ENCODE data around the gene PEX6. TPM values are rescaled to one million over a fixed set of nuclear protein-coding genes. Genes with fewer than 3 reads are reported as not detected.
"Not testable (repeated sequence)": the region's sequence is repeated elsewhere in the genome, so short reads cannot be mapped to it uniquely, and the experiment has no call there.

The PEX6 gene
- total and polyA plus RNA-seq, 4 donors = 11.7 to 22.0 (median 15.0) TPM

DNA sequence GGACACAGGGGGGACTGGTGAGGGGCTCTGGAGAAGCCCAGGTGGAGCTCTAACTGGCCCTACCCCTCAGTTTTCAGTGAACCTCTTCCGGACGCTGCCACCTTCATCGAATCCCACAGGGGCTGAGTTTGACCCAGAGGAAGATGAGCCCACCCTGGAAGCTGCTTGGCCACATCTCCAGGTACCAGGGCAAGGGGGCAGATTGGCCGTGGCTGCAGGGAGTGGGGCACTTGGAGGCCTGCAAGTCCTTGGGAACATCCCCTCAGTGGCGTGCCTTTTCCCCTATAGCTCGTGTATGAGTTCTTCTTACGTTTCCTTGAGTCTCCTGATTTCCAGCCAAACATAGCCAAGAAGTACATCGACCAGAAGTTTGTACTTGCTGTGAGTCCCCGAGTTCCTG is 28.1 kb upstream of the PEX6 start:
- no peak overlapping the region for H3K27ac ChIP-seq (ENCODE audit: low read depth in 1 of 2, low read length in 2 of 2)
- ATAC-seq (ENCODE audit: low FRiP score) = no peak
- no peak overlapping the region for H3K4me3 ChIP-seq (ENCODE audit: low read length in 2 of 2)
- 88 to 91% methylated on average over 9 of the region's 9 CpGs for WGBS, 2 donors
- H3K27me3 ChIP-seq (ENCODE audit: control insufficient read depth in 1 of 2, insufficient read depth in 2 of 2, low read length in 1 of 2) = no peaks in the 10 kb centered on the region
- intact Hi-C loops (cut with DNase I) = no loop called here
- H3K9me3 ChIP-seq (ENCODE audit: control insufficient read depth, low read length) = no peaks in the 10 kb centered on the region
- no peak for DNase-seq
- H3K36me3 ChIP-seq (ENCODE audit: control insufficient read depth in 1 of 2, insufficient read depth in 2 of 2, low read length in 1 of 2) = peaks cover 2 to 3% of the 10 kb centered on the region in 2 donors
- no peaks in the 10 kb centered on the region for H3K4me1 ChIP-seq (ENCODE audit: control insufficient read depth in 1 of 2, insufficient read depth in 2 of 2, low read length in 2 of 2)

DNA sequence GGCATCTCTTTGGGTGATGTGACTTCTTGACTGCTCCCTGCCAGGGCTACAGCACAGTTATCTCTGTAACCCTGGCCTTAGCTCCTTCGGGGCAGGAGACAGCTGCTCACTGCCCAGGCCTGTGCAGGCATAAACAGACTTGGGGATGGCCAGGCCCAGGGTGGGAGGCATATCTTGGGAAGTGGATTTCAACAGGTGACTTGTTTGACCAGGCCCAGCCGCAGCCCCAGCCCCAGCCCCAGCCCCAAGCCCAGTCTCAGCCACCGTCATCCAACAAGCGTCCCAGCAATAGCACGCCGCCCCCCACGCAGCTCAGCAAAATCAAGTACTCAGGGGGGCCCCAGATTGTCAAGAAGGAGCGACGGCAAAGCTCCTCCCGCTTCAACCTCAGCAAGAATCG is 27.3 kb upstream of the PEX6 start:
- no peaks in the 10 kb centered on the region for H3K4me1 ChIP-seq (ENCODE audit: control insufficient read depth in 1 of 2, insufficient read depth in 2 of 2, low read length in 2 of 2)
- no peak overlapping the region for H3K27ac ChIP-seq (ENCODE audit: low read depth in 1 of 2, low read length in 2 of 2)
- DNase-seq (no peak), ATAC-seq (ENCODE audit: low FRiP score) (no peak)
- WGBS, 2 donors = 92 to 97% methylated on average over 11 of the region's 11 CpGs
- H3K4me3 ChIP-seq (ENCODE audit: low read length in 2 of 2) = no peak overlapping the region
- peaks cover 1 to 2% of the 10 kb centered on the region in 2 donors for H3K36me3 ChIP-seq (ENCODE audit: control insufficient read depth in 1 of 2, insufficient read depth in 2 of 2, low read length in 1 of 2)
- intact Hi-C loops (cut with DNase I) = no loop called here
- no peaks in the 10 kb centered on the region for H3K27me3 ChIP-seq (ENCODE audit: control insufficient read depth in 1 of 2, insufficient read depth in 2 of 2, low read length in 1 of 2)
- no peaks in the 10 kb centered on the region for H3K9me3 ChIP-seq (ENCODE audit: control insufficient read depth, low read length)

DNA sequence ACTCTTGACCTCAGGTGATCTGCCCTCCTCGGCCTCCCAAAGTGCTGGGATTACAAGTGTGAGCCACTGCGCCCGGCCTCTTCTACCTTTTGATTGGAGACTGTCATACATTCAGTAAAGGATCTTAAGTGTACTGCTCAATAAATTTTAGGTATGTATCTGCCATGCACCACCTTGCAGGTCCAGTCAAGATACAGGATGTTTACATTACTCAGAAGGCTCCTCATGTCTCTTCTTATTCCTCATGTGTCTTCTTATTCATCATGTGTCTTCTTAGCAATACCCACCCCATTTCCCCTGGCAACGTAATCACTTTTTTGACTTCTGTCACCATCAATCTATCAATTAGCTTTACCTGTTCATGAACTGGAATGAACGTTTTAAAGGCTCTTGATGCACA is 26.9 kb upstream of the PEX6 start:
- peaks cover 0 to 2% of the 10 kb centered on the region in 2 donors for H3K36me3 ChIP-seq (ENCODE audit: control insufficient read depth in 1 of 2, insufficient read depth in 2 of 2, low read length in 1 of 2)
- intact Hi-C loops (cut with DNase I) = no loop called here
- no peak for DNase-seq

DNA sequence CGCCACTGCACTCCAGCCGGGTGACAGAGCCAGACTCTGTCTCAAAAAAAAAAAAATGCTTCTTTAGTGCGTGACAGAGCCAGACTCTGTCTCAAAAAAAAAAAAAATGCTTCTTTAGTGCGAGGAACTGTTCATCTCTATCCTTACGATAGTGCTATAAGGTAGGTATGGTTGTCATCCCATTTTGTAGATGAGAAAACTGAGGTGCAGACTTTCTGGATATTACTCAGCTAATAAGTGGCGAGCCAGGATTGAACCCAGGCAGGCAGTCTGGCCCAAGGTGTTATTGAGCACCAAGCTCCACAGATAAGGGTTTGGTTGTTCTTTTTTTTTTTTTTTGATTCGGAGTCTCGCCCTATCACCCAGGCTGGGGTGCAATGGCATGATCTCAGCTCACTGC is 22.9 kb upstream of the PEX6 start:
- Histone ChIP-seq H3K4me3 (ENCODE audit: low read length in 2 of 2) (no peak overlapping the region), H3K27ac (ENCODE audit: low read depth in 1 of 2, low read length in 2 of 2) (no peak overlapping the region), H3K4me1 (ENCODE audit: control insufficient read depth in 1 of 2, insufficient read depth in 2 of 2, low read length in 2 of 2) (no peaks in the 10 kb centered on the region), H3K27me3 (ENCODE audit: control insufficient read depth in 1 of 2, insufficient read depth in 2 of 2, low read length in 1 of 2) (no peaks in the 10 kb centered on the region), H3K36me3 (ENCODE audit: control insufficient read depth in 1 of 2, insufficient read depth in 2 of 2, low read length in 1 of 2) (peaks cover 0 to 2% of the 10 kb centered on the region in 2 donors), H3K9me3 (ENCODE audit: control insufficient read depth, low read length) (no peaks in the 10 kb centered on the region)
- intact Hi-C loops (cut with DNase I) = no loop called here
- ATAC-seq (ENCODE audit: low FRiP score) (no peak), DNase-seq (no peak)
- WGBS, 2 donors = 93 to 96% methylated on average over 8 of the region's 8 CpGs

More for the DNA sequence above, 26.9 kb upstream of the PEX6 start:
- Histone ChIP-seq H3K9me3 (ENCODE audit: control insufficient read depth, low read length) (no peaks in the 10 kb centered on the region), H3K4me1 (ENCODE audit: control insufficient read depth in 1 of 2, insufficient read depth in 2 of 2, low read length in 2 of 2) (no peaks in the 10 kb centered on the region), H3K27ac (ENCODE audit: low read depth in 1 of 2, low read length in 2 of 2) (no peak overlapping the region), H3K27me3 (ENCODE audit: control insufficient read depth in 1 of 2, insufficient read depth in 2 of 2, low read length in 1 of 2) (no peaks in the 10 kb centered on the region), H3K4me3 (ENCODE audit: low read length in 2 of 2) (no peak overlapping the region)
- 88 to 93% methylated on average over 5 of the region's 5 CpGs for WGBS, 2 donors
- no peak for ATAC-seq (ENCODE audit: low FRiP score)

DNA sequence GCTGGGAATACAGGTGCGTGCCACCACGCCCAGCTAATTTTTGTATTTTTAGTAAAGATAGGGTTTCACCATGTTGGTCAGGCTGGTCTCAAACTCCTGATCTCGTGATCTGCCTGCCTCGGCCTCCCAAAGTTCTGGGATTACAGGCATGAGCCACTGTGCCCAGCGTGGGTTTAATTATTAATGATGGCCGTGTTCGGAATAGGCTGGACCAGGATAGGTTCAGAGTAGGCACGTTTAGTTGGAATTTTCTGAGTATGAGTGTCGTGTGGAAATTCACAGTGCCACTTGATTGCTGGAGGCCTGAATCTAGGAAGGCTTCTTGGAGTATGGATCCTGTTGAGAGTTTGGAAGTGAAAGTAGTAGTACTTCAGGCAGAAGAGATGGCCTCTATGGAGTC is 19.2 kb upstream of the PEX6 start:
- H3K4me1 ChIP-seq (ENCODE audit: control insufficient read depth in 1 of 2, insufficient read depth in 2 of 2, low read length in 2 of 2); H3K9me3 ChIP-seq (ENCODE audit: control insufficient read depth, low read length); intact Hi-C loops (cut with DNase I); DNase-seq; ATAC-seq (ENCODE audit: low FRiP score); H3K27ac ChIP-seq (ENCODE audit: low read depth in 1 of 2, low read length in 2 of 2); H3K27me3 ChIP-seq (ENCODE audit: control insufficient read depth in 1 of 2, insufficient read depth in 2 of 2, low read length in 1 of 2); H3K36me3 ChIP-seq (ENCODE audit: control insufficient read depth in 1 of 2, insufficient read depth in 2 of 2, low read length in 1 of 2); H3K4me3 ChIP-seq (ENCODE audit: low read length in 2 of 2): not testable (repeated sequence)
- 92 to 93% methylated on average over 9 of the region's 9 CpGs for WGBS, 2 donors

DNA sequence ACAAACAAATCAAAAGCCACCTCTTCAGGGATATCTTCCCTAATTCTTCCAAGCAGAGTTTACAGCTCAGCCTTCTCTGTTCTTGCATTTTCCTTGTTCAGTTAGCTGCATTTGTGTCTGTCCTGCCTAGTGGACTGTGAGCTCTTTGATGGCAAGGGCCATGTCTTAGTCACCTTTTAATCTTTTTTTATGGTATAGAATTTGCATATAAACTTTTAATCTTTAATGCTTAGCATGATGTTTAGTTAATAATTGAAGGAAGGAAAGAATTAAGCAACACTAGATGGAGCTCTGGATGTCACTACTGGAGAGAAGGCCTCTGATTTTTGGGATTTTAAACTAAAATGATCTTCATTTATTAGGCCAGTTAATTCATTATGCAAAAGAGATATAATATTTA is 17.5 kb upstream of the PEX6 start:
- no peaks in the 10 kb centered on the region for H3K27me3 ChIP-seq (ENCODE audit: control insufficient read depth in 1 of 2, insufficient read depth in 2 of 2, low read length in 1 of 2)
- no peaks in the 10 kb centered on the region for H3K36me3 ChIP-seq (ENCODE audit: control insufficient read depth in 1 of 2, insufficient read depth in 2 of 2, low read length in 1 of 2)
- H3K9me3 ChIP-seq (ENCODE audit: control insufficient read depth, low read length) = no peaks in the 10 kb centered on the region
- intact Hi-C loops (cut with DNase I) = no loop called here
- DNase-seq = no peak
- no peaks in the 10 kb centered on the region for H3K4me1 ChIP-seq (ENCODE audit: control insufficient read depth in 1 of 2, insufficient read depth in 2 of 2, low read length in 2 of 2)
- ATAC-seq (ENCODE audit: low FRiP score) = no peak
- no peak overlapping the region for H3K27ac ChIP-seq (ENCODE audit: low read depth in 1 of 2, low read length in 2 of 2)
- no peak overlapping the region for H3K4me3 ChIP-seq (ENCODE audit: low read length in 2 of 2)

GRCh38 chr6:42993445-42993844 is 14.5 kb upstream of the PEX6 start:
- ATAC-seq (ENCODE audit: low FRiP score) (no peak), DNase-seq (no peak)
- H3K4me1 ChIP-seq (ENCODE audit: control insufficient read depth in 1 of 2, insufficient read depth in 2 of 2, low read length in 2 of 2) = no peaks in the 10 kb centered on the region
- WGBS, 2 donors = 84 to 85% methylated on average over 2 of the region's 2 CpGs
- intact Hi-C loops (cut with DNase I) = no loop called here
- no peak overlapping the region for H3K4me3 ChIP-seq (ENCODE audit: low read length in 2 of 2)
- peak overlapping the region in 1 of 2 donors; percentile 24 for H3K27ac ChIP-seq (ENCODE audit: low read depth in 1 of 2, low read length in 2 of 2)
- no peaks in the 10 kb centered on the region for H3K27me3 ChIP-seq (ENCODE audit: control insufficient read depth in 1 of 2, insufficient read depth in 2 of 2, low read length in 1 of 2)
- no peaks in the 10 kb centered on the region for H3K9me3 ChIP-seq (ENCODE audit: control insufficient read depth, low read length)
- H3K36me3 ChIP-seq (ENCODE audit: control insufficient read depth in 1 of 2, insufficient read depth in 2 of 2, low read length in 1 of 2) = peaks cover 0 to 2% of the 10 kb centered on the region in 2 donors

GRCh38 chr6:42989923-42990322 is 10.9 kb upstream of the PEX6 start:
- 85 to 87% methylated on average over 5 of the region's 5 CpGs for WGBS, 2 donors
- H3K27me3 ChIP-seq (ENCODE audit: control insufficient read depth in 1 of 2, insufficient read depth in 2 of 2, low read length in 1 of 2) = no peaks in the 10 kb centered on the region
- H3K9me3 ChIP-seq (ENCODE audit: control insufficient read depth, low read length) = no peaks in the 10 kb centered on the region
- no peaks in the 10 kb centered on the region for H3K4me1 ChIP-seq (ENCODE audit: control insufficient read depth in 1 of 2, insufficient read depth in 2 of 2, low read length in 2 of 2)
- DNase-seq = no peak
- no peak overlapping the region for H3K4me3 ChIP-seq (ENCODE audit: low read length in 2 of 2)
- no peak for ATAC-seq (ENCODE audit: low FRiP score)
- intact Hi-C loops (cut with DNase I) = no loop called here
- peaks cover 0 to 2% of the 10 kb centered on the region in 2 donors for H3K36me3 ChIP-seq (ENCODE audit: control insufficient read depth in 1 of 2, insufficient read depth in 2 of 2, low read length in 1 of 2)
- H3K27ac ChIP-seq (ENCODE audit: low read depth in 1 of 2, low read length in 2 of 2) = no peak overlapping the region

GRCh38 chr6:42988486-42989020 is 9.6 kb upstream of the PEX6 start:
- Histone ChIP-seq H3K27ac (ENCODE audit: low read depth in 1 of 2, low read length in 2 of 2) (no peak overlapping the region), H3K36me3 (ENCODE audit: control insufficient read depth in 1 of 2, insufficient read depth in 2 of 2, low read length in 1 of 2) (peaks cover 0 to 2% of the 10 kb centered on the region in 2 donors), H3K4me1 (ENCODE audit: control insufficient read depth in 1 of 2, insufficient read depth in 2 of 2, low read length in 2 of 2) (no peaks in the 10 kb centered on the region), H3K4me3 (ENCODE audit: low read length in 2 of 2) (no peak overlapping the region), H3K9me3 (ENCODE audit: control insufficient read depth, low read length) (no peaks in the 10 kb centered on the region), H3K27me3 (ENCODE audit: control insufficient read depth in 1 of 2, insufficient read depth in 2 of 2, low read length in 1 of 2) (no peaks in the 10 kb centered on the region)
- intact Hi-C loops (cut with DNase I) = no loop called here
- DNase-seq (no peak), ATAC-seq (ENCODE audit: low FRiP score) (no peak)
- WGBS, 2 donors = 0 to 7% methylated on average over 1 of the region's 1 CpG

Measured in aorta (tissue), 5 donors.